ENCODE data around the gene ZBTB48. TPM values are rescaled to one million over a fixed set of nuclear protein-coding genes. Genes with fewer than 3 reads are reported as not detected.
"Not testable (repeated sequence)": the region's sequence is repeated elsewhere in the genome, so short reads cannot be mapped to it uniquely, and the experiment has no call there.

Gene ZBTB48
- total RNA-seq, 1 donor from 2014 or later, result 39.0 TPM

DNA sequence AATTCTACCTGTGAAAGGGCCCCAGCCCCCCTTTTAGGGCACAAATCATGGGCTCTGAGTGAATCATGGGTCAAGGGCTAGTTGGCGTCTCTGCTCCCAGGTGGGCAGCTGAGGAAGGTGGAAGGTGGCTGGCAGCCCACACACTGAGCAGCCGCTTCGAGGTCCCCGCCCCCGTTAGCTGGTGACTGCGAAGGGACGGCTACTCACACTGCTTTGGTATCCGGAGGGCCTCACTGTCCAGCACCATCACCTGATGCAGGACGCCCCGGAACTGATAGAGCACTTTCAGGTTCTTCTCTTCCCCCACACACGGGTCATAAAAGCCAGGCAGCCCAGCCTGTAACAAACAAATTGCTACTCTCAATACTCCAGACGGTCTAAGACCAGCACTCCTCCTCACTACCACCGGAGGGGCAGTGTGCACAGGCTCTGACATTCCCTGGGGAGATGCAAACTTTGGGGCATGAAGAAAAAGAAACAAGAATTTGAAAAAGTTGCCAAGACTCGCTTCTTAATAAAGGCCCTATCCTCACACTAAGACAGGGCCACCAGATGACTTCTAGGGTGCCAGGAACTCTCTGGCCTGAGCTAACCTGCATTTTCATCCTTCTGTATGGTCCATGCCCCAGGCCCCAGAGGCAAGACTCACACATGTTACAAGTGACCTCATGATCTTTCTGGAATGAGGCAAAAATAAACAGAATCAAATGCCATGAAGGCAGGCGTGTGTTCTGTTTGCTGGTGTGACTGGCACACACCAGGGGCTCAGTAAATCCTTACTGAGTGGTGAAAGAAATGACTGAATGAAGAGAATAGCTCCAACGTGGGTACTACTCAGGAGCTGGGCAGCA, 56.3 kb downstream of the ZBTB48 start:
- H3K27ac Mint-ChIP-seq (ENCODE audit: unreplicated experiment), result no peak overlapping the region
- H3K36me3 Mint-ChIP-seq (ENCODE audit: unreplicated experiment), result no peaks in the 10 kb centered on the region
- peaks cover 5% of the 10 kb centered on the region for H3K27me3 Mint-ChIP-seq (ENCODE audit: unreplicated experiment)
- TF ChIP-seq, protein P1, sequence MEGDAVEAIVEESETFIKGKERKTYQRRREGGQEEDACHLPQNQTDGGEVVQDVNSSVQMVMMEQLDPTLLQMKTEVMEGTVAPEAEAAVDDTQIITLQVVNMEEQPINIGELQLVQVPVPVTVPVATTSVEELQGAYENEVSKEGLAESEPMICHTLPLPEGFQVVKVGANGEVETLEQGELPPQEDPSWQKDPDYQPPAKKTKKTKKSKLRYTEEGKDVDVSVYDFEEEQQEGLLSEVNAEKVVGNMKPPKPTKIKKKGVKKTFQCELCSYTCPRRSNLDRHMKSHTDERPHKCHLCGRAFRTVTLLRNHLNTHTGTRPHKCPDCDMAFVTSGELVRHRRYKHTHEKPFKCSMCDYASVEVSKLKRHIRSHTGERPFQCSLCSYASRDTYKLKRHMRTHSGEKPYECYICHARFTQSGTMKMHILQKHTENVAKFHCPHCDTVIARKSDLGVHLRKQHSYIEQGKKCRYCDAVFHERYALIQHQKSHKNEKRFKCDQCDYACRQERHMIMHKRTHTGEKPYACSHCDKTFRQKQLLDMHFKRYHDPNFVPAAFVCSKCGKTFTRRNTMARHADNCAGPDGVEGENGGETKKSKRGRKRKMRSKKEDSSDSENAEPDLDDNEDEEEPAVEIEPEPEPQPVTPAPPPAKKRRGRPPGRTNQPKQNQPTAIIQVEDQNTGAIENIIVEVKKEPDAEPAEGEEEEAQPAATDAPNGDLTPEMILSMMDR (IDR thresholded peaks at IDR 0.05; ENCODE audit: partially characterized antibody, unreplicated experiment), result no peak
- peaks cover 7% of the 10 kb centered on the region for H3K4me1 Mint-ChIP-seq (ENCODE audit: low read depth, unreplicated experiment)
- H3K4me3 Mint-ChIP-seq (ENCODE audit: unreplicated experiment), result peak overlapping the region; percentile 25
- H3K9me3 Mint-ChIP-seq (ENCODE audit: unreplicated experiment), result peaks cover 9% of the 10 kb centered on the region
- no peak for DNase-seq

DNA sequence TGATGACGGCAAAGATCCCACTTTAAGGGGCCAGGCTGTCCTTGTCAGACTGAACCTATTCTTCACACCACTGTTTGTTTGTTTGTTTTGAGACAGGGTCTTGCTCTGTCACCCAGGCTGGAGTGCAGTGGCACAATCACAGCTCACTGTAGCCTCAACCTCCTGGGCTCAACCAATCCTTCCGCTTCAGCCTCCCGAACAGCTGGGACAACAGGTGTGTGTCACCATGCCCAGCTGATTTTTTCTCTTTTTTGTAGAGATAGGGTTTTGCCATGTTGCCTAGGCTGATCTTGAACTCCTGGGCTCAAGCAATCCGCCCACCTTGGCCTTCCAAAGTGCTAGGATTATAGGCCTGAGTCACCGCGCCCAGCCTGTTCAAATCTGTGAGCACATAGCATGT, 57.0 kb downstream of the ZBTB48 start:
- not testable (repeated sequence) for H3K4me1 Mint-ChIP-seq (ENCODE audit: low read depth, unreplicated experiment); H3K27ac Mint-ChIP-seq (ENCODE audit: unreplicated experiment); H3K9me3 Mint-ChIP-seq (ENCODE audit: unreplicated experiment); H3K36me3 Mint-ChIP-seq (ENCODE audit: unreplicated experiment); DNase-seq; H3K27me3 Mint-ChIP-seq (ENCODE audit: unreplicated experiment); H3K4me3 Mint-ChIP-seq (ENCODE audit: unreplicated experiment)

DNA sequence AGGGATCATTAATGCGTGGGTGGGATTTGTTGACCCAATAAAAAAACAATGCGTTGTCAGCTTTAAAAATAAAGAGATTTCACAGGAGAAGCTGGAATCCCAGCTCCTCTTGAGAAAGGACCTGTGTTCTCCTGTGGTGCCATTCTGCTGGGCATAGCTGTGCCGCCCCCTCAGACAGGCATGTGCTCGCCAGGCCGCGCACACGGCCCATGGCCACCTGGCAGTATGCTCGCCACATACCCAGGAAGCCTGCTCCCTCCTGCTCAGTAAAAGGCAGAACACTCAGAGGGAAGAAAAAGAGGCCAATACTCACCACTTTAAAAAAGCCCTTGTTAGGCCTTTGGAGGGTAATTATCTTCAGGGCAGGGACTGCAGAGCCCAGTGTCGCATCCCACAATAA, 58.0 kb downstream of the ZBTB48 start:
- H3K4me1 Mint-ChIP-seq (ENCODE audit: low read depth, unreplicated experiment), result peaks cover 9% of the 10 kb centered on the region

DNA sequence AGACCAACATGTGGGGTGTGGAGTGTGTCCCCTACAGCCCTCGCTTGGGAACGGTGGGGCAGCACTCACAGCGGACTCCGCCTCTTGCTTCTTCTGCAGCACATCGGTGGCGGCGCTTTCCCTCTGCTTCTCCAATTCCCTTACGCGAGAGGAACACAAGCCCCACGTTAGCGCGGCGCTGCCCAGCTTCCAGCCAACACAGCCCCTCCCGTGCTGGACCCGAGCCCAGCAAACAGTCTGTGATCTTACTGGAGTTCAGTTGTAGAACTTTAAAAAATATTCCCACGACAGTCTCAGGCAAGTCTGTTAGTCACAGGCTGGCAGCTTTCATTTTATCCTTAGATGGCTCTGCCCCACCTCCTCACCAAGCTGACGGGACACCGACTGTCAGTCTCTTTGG, 58.4 kb downstream of the ZBTB48 start:
- H3K27ac Mint-ChIP-seq (ENCODE audit: unreplicated experiment), result no peak overlapping the region
- H3K4me3 Mint-ChIP-seq (ENCODE audit: unreplicated experiment), result no peak overlapping the region
- H3K27me3 Mint-ChIP-seq (ENCODE audit: unreplicated experiment), result peaks cover 2% of the 10 kb centered on the region
- TF ChIP-seq, protein P1 (IDR thresholded peaks at IDR 0.05; ENCODE audit: partially characterized antibody, unreplicated experiment), result no peak
- no peak for DNase-seq
- H3K36me3 Mint-ChIP-seq (ENCODE audit: unreplicated experiment), result peaks cover 9% of the 10 kb centered on the region
- H3K4me1 Mint-ChIP-seq (ENCODE audit: low read depth, unreplicated experiment), result peaks cover 11% of the 10 kb centered on the region
- H3K9me3 Mint-ChIP-seq (ENCODE audit: unreplicated experiment), result peaks cover 13% of the 10 kb centered on the region

More for the DNA sequence above, 58.0 kb downstream of the ZBTB48 start:
- TF ChIP-seq, protein P1 (IDR thresholded peaks at IDR 0.05; ENCODE audit: partially characterized antibody, unreplicated experiment), result peak; percentile 33
- peaks cover 5% of the 10 kb centered on the region for H3K27me3 Mint-ChIP-seq (ENCODE audit: unreplicated experiment)
- no peak overlapping the region for H3K4me3 Mint-ChIP-seq (ENCODE audit: unreplicated experiment)
- H3K27ac Mint-ChIP-seq (ENCODE audit: unreplicated experiment), result no peak overlapping the region
- no peak for DNase-seq
- H3K36me3 Mint-ChIP-seq (ENCODE audit: unreplicated experiment), result peaks cover 6% of the 10 kb centered on the region
- peaks cover 11% of the 10 kb centered on the region for H3K9me3 Mint-ChIP-seq (ENCODE audit: unreplicated experiment)

Other genes with a start within 250 kb of the ZBTB48 start
- gene ACOT7, start 186.2 kb upstream of the ZBTB48 start, total RNA-seq (ENCODE audit: unreplicated experiment), result 175 TPM
- 54.6 TPM for gene HES2, start 160.1 kb upstream of the ZBTB48 start, total RNA-seq (ENCODE audit: unreplicated experiment)
- 25.7 TPM for gene ESPN, start 155.2 kb upstream of the ZBTB48 start, total RNA-seq (ENCODE audit: unreplicated experiment)
- gene TNFRSF25, start 113.8 kb upstream of the ZBTB48 start, total RNA-seq (ENCODE audit: unreplicated experiment), result 47.5 TPM
- 53.0 TPM for gene PLEKHG5, start 88.3 kb upstream of the ZBTB48 start, total RNA-seq (ENCODE audit: unreplicated experiment)
- 34.5 TPM for gene NOL9, start 25.5 kb upstream of the ZBTB48 start, total RNA-seq (ENCODE audit: unreplicated experiment)
- gene TAS1R1, start 24.7 kb upstream of the ZBTB48 start, total RNA-seq (ENCODE audit: unreplicated experiment), result not detected
- 9.2 TPM for gene KLHL21, start 22.9 kb downstream of the ZBTB48 start, total RNA-seq (ENCODE audit: unreplicated experiment)
- gene PHF13, start 33.7 kb downstream of the ZBTB48 start, total RNA-seq (ENCODE audit: unreplicated experiment), result 13.2 TPM
- 30.2 TPM for gene THAP3, start 44.9 kb downstream of the ZBTB48 start, total RNA-seq (ENCODE audit: unreplicated experiment)
- 74.1 TPM for gene DNAJC11, start 121.8 kb downstream of the ZBTB48 start, total RNA-seq (ENCODE audit: unreplicated experiment)
- gene CAMTA1, start 205.5 kb downstream of the ZBTB48 start, total RNA-seq (ENCODE audit: unreplicated experiment), result 77.2 TPM